Left ventricle myocardium inferior (tissue), 1 donor: ENCODE data around the gene USP5. TPM values are rescaled to one million over a fixed set of nuclear protein-coding genes. Genes with fewer than 3 reads are reported as not detected.

Experiments used
- DNase-seq: peaks from one replicate; pipeline ENCODE4 v3.0.0-alpha.2; 2020
- H3K27ac ChIP-seq: fragments of 200-600 bp; replicated peaks from 2 replicates; pipeline ENCODE4 v1.8.0; 2021
- H3K27me3 ChIP-seq: fragments of 200-600 bp; 2 replicates; pipeline ENCODE4 v1.8.0; 2021; ENCODE audit warnings: low read depth
- H3K36me3 ChIP-seq: fragments of 200-600 bp; 2 replicates; pipeline ENCODE4 v1.8.0; 2021
- H3K4me1 ChIP-seq: fragments of 200-600 bp; 2 replicates; pipeline ENCODE4 v1.8.0; 2021
- H3K4me3 ChIP-seq: fragments of 200-600 bp; 2 replicates; pipeline ENCODE4 v1.8.0; 2021; ENCODE audit warnings: mild to moderate bottlenecking, moderate library complexity
- H3K9me3 ChIP-seq: fragments of 200-600 bp; replicated peaks from 2 replicates; pipeline ENCODE4 v1.8.0; 2021
- CTCF ChIP-seq: fragments of 200-600 bp; IDR thresholded peaks from 2 replicates; pipeline ENCODE4 v1.8.0; 2021; ENCODE audit warnings: antibody characterized with exemption, mild to moderate bottlenecking, borderline replicate concordance
- intact Hi-C: fragments of 100-400 bp; cut with micrococcal nuclease; formaldehyde crosslinking; loops from one replicate; pipeline ENCODE4 v1.11.0; 2022
- long read RNA-seq: library from polyadenylated mRNA; unstranded; transcript quantifications from one replicate; pipeline ENCODE4 v2.0.0, GENCODE V29; 2021
- total RNA-seq: library from RNA; stranded (reverse); fragmentation: NEBNext Ultra II Directional; extraction: Animal tissue kit (Norgen Biotek cat#: 25700); gene quantifications from one replicate; pipeline ENCODE4 v1.2.1, GENCODE V29; 2021
- donor health status: DM: no; HTN: yes; CAD: no; lungs with severe emphysema.

Gene USP5, protein sequence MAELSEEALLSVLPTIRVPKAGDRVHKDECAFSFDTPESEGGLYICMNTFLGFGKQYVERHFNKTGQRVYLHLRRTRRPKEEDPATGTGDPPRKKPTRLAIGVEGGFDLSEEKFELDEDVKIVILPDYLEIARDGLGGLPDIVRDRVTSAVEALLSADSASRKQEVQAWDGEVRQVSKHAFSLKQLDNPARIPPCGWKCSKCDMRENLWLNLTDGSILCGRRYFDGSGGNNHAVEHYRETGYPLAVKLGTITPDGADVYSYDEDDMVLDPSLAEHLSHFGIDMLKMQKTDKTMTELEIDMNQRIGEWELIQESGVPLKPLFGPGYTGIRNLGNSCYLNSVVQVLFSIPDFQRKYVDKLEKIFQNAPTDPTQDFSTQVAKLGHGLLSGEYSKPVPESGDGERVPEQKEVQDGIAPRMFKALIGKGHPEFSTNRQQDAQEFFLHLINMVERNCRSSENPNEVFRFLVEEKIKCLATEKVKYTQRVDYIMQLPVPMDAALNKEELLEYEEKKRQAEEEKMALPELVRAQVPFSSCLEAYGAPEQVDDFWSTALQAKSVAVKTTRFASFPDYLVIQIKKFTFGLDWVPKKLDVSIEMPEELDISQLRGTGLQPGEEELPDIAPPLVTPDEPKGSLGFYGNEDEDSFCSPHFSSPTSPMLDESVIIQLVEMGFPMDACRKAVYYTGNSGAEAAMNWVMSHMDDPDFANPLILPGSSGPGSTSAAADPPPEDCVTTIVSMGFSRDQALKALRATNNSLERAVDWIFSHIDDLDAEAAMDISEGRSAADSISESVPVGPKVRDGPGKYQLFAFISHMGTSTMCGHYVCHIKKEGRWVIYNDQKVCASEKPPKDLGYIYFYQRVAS
- 73.6 TPM for total RNA-seq
- long read RNA-seq, transcript USP5-202 (20 exons, 3,083 nt) = minor isoform, 33 of 202 reads
- long read RNA-seq, transcript USP5-201 (20 exons, 3,181 nt) = major isoform, 129 of 202 reads
- long read RNA-seq, partial matches to known transcripts = 20 of 202 reads
- long read RNA-seq, other reads (novel, unspliced or antisense) = 18 of 202 reads

- Histone ChIP-seq H3K27me3 (no peaks in the 10 kb centered on the region), H3K36me3 (peaks cover 34% of the 10 kb centered on the region), H3K4me1 (peaks cover 24% of the 10 kb centered on the region), H3K4me3 (peak within 1 kb of the TSS; percentile 91), H3K9me3 (no peaks in the 10 kb centered on the region), H3K27ac (peak within 1 kb of the TSS; percentile 100)
- TF ChIP-seq CTCF = peak; percentile 31
- intact Hi-C loops = no loop called here
- DNase-seq = peak; percentile 99
Observed at GRCh38 chr12:6851921-6852650, at the start of gene USP5. Gene USP5 (plus strand): TSS chr12:6852150. CDS start chr12:6852180, 30 bp downstream.

DNA sequence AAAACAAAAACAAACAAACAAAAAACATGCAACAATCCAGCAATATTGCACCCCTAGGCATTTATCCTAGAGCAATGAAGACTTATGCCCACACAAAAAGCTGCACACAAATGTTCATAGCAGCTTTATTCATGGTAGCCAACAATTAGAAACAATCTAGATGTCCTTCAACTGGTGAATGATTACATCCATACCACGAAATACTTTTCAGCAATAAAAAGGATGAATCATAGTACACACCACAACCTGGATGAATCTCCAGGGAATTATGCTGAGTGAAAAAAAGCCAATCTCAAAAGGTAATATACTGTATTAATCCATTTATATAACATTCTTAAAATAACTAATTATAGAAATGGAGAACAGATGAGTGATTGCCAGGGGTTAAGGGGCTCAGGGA, 44.8 kb upstream of the USP5 start:
- Histone ChIP-seq H3K4me3 (no peak overlapping the region), H3K4me1 (no peaks in the 10 kb centered on the region), H3K27me3 (peaks cover 4% of the 10 kb centered on the region), H3K9me3 (no peaks in the 10 kb centered on the region), H3K27ac (no peak overlapping the region), H3K36me3 (no peaks in the 10 kb centered on the region)
- intact Hi-C loops = no loop called here
- no peak for DNase-seq
- TF ChIP-seq CTCF = no peak

DNA sequence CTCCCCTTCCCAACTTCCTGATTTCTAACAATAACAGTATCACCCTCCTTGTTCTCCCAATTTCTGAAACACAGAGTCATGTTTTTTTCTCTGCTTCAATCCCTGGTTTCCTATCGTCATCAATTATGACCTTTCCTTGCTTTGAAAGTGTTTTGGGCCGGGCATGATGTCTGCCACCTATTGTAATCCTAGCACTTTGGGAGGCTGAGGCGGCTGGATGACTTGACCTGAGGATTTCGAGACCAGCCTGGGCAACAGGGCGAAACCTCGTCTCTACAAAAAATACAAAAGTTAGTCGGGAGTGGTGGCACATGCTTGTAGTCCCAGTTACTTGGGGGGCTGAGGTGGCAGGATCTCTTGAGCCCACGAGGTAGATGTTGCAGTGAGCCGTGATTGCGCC, 42.9 kb upstream of the USP5 start:
- TF ChIP-seq CTCF = no peak
- no peaks in the 10 kb centered on the region for H3K4me1 ChIP-seq
- no peak overlapping the region for H3K27ac ChIP-seq
- no peak overlapping the region for H3K4me3 ChIP-seq
- no peaks in the 10 kb centered on the region for H3K9me3 ChIP-seq
- H3K36me3 ChIP-seq = no peaks in the 10 kb centered on the region
- intact Hi-C loops = no loop called here
- peaks cover 10% of the 10 kb centered on the region for H3K27me3 ChIP-seq
- DNase-seq = no peak

GRCh38 chr12:6810758-6811157, 41.2 kb upstream of the USP5 start:
- H3K27me3 ChIP-seq = peaks cover 17% of the 10 kb centered on the region
- TF ChIP-seq CTCF = no peak
- no peaks in the 10 kb centered on the region for H3K9me3 ChIP-seq
- H3K36me3 ChIP-seq = no peaks in the 10 kb centered on the region
- H3K4me1 ChIP-seq = no peaks in the 10 kb centered on the region
- no peak overlapping the region for H3K27ac ChIP-seq
- no peak for DNase-seq
- no peak overlapping the region for H3K4me3 ChIP-seq
- intact Hi-C loops = no loop called here

GRCh38 chr12:6813363-6813762, 38.6 kb upstream of the USP5 start:
- no peak overlapping the region for H3K27ac ChIP-seq
- H3K4me3 ChIP-seq = no peak overlapping the region
- TF ChIP-seq CTCF = no peak
- H3K4me1 ChIP-seq = no peaks in the 10 kb centered on the region
- no peak for DNase-seq
- H3K36me3 ChIP-seq = no peaks in the 10 kb centered on the region
- no peaks in the 10 kb centered on the region for H3K9me3 ChIP-seq
- peaks cover 17% of the 10 kb centered on the region for H3K27me3 ChIP-seq
- intact Hi-C loops = no loop called here
